ENCODE measurements around the gene PPP2R2B.

DNA sequence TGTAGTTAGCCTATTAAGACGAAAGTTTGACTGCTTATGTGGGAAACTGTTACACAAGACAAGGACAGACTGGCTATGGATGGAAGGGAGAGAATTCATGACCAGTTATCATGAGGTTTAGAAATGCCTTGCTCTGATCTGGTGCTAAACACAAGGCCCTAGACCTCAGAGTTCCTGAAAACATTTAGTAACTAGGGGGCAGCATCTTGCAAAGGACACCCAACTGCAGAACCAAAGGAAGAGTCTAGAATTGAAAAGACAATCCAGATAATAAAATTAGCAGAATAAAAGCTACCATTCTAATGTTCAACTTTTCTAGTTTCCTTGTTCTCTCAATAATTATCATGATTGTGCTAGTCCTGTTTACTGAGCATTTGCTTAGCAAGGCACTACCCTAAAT, 232.1 kb downstream of the PPP2R2B start:
- TF ChIP-seq BHLHE40 (IDR thresholded peaks at IDR 0.05; ENCODE audit: borderline replicate concordance) (no peak), FOXA1 (IDR thresholded peaks at IDR 0.05) (no peak), NFRKB (IDR thresholded peaks at IDR 0.05) (no peak)
